Fibroblast of villous mesenchyme (primary cell): ENCODE measurements around the gene DPH6. TPM values are rescaled to one million over a fixed set of nuclear protein-coding genes. Genes with fewer than 3 reads are reported as not detected.
"Not testable (repeated sequence)": the region's sequence is repeated elsewhere in the genome, so short reads cannot be mapped to it uniquely, and the experiment has no call there.

Source experiments
- DNase-seq: peaks from one replicate; pipeline ENCODE4 v3.0.0-alpha.2; 2010; ENCODE audit warnings: low read depth
- H3K4me3 ChIP-seq: 2 replicates; pipeline ENCODE4 v1.5.1; 2011; ENCODE audit warnings: low read depth, mild to moderate bottlenecking, low read length
- total RNA-seq: library from RNA; depleted of rRNA; stranded (reverse); fragments of >200 nt; gene quantifications from 2 replicates; pipeline ENCODE4 v1.2.3, GENCODE V29; 2012
- TF ChIP-seq, protein P1 (sequence below): IDR thresholded peaks from 2 replicates; pipeline ENCODE4 v1.5.1; 2012; ENCODE audit warnings: low read depth, mild to moderate bottlenecking, low read length; ENCODE audit not compliant: insufficient read depth

DPH6 gene, protein sequence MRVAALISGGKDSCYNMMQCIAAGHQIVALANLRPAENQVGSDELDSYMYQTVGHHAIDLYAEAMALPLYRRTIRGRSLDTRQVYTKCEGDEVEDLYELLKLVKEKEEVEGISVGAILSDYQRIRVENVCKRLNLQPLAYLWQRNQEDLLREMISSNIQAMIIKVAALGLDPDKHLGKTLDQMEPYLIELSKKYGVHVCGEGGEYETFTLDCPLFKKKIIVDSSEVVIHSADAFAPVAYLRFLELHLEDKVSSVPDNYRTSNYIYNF
- total RNA-seq = 13.8 and 15.8 TPM in 2 replicates

DNA sequence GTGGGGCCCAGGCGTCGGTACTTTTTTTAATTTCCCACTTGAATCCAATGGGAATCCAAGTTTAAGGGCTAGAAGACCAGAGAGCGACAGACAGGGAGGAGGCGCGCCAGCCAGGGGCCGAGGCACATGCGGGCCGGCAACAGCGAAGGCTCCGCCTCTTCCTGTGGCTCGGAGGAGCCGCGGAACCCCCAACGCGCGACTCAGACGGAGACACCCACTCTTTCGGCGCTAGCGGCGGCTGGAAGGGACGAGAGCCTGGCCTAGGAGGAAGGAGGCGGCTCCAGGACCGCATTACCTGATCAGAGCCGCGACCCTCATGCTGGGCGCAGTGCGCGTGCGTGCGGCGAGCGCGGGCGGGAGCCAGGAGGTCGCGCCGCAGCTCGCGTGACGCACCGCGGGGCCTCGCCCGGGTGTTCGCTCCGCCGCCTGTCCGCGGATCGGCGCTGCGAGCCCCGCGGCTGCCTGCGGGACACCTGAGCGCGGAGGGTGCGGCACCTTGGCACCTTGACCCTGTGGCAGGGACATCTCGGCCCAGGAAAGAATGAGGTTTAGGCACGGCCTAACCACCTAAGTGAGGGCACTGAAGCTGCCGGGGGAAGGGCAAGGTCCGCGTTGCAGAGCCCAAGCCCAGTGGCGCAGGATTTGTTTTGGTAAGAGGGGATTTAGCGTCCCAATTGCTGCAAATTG lies at the start of gene DPH6:
Gene DPH6 (minus strand): TSS at position 342 of the 687 bp plus-strand sequence. CDS start 24 bp downstream, at position 318.
- DNase-seq = peak; percentile 86
- TF ChIP-seq, protein P1, sequence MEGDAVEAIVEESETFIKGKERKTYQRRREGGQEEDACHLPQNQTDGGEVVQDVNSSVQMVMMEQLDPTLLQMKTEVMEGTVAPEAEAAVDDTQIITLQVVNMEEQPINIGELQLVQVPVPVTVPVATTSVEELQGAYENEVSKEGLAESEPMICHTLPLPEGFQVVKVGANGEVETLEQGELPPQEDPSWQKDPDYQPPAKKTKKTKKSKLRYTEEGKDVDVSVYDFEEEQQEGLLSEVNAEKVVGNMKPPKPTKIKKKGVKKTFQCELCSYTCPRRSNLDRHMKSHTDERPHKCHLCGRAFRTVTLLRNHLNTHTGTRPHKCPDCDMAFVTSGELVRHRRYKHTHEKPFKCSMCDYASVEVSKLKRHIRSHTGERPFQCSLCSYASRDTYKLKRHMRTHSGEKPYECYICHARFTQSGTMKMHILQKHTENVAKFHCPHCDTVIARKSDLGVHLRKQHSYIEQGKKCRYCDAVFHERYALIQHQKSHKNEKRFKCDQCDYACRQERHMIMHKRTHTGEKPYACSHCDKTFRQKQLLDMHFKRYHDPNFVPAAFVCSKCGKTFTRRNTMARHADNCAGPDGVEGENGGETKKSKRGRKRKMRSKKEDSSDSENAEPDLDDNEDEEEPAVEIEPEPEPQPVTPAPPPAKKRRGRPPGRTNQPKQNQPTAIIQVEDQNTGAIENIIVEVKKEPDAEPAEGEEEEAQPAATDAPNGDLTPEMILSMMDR = no peak

DNA sequence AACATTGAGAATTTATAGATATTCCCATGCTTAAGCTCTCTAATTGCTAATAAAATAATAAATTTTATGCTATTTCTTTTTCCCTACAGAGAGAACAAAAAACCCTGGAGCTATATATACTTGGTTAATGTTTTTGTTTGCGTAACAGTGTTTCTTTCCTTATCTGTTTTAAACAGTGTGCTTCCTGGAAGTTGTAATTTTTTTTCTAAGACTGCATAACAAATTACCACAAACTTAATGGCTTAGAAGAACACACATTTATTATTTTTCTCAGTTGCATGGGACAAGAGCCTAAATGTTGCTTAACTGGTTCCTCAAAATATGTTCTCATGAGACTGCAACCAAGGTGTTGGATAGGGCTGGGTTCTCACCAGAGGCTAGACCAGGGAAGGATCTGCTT lies 49.7 kb upstream of the DPH6 start:
- peak; percentile 58 for DNase-seq
- TF ChIP-seq, protein P1 = no peak
- no peak overlapping the region for H3K4me3 ChIP-seq

More for the DNA sequence above, at the start of gene DPH6:
- peak within 1 kb of the TSS; percentile 78 for H3K4me3 ChIP-seq

DNA sequence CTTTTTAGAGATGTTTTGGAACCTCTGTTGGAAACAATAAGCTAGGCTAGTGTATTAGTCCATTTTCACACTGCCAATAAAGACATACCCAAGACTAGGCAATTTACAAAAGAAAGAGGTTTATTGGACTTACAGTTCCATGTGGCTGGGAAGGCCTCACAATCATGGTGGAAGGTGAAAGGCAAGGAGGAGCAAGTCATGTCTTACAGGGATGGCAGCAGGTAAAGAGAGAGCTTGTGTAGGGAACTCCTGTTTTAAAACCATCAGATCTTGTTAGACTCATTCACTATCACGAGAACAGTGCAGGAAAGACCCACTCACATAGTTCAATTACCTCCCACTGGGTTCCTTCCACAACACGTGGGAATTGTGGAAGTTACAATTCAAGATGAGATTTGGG lies 46.0 kb upstream of the DPH6 start:
- H3K4me3 ChIP-seq, DNase-seq: not testable (repeated sequence)

DNA sequence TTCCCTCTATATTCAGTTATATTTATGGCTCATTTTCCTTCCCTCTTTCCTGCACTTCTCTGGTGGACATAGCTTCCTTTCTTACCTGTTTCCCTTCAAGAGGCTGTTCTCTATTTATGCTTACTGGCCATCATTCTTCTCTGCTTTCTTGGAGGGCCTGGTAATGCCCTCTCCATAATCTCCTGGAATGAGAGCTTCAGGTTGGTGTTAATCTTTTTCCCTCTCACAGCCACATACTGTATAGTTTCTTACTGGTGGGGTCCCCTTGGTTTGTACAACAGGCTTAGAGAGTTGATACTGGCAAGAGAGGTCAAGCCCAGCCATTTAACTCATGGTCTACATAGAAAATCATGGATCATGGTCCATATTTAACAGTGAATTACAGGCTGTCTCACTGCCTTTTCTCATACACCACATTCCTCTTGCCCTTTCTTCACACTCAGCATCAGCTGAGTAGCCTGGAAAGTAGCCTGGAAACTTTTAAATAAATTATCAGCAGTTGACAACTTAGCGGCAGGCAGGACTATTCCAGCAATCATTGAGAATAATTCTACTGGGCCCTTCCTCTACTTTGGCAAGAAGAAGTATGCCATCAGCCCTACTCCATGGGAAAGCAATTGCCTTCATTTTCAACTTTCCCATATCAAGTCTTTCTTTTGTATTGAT lies 38.0 kb upstream of the DPH6 start:
- H3K4me3 ChIP-seq = no peak overlapping the region
- DNase-seq = peak; percentile 33
- TF ChIP-seq, protein P1 = no peak

DNA sequence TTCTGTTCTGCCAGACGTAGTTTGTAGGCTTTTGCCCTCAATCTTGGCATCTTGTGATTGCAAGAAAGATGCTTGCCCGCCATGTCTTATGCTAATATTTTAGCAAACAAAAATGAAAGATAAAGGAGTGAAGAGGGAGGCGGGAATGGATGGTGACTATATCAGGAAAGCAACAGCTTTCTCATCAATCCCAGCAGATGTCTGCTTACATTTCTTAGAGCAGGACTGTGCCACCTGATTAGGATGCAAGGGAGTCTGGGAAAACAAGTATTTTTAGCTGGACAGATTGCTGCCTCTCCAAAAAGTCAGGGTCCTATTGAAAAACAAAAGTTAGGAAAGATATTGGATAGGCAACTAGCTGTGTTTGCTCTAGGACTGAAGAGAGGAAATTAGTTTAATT lies 34.6 kb upstream of the DPH6 start:
- TF ChIP-seq, protein P1 = no peak
- no peak overlapping the region for H3K4me3 ChIP-seq

DNA sequence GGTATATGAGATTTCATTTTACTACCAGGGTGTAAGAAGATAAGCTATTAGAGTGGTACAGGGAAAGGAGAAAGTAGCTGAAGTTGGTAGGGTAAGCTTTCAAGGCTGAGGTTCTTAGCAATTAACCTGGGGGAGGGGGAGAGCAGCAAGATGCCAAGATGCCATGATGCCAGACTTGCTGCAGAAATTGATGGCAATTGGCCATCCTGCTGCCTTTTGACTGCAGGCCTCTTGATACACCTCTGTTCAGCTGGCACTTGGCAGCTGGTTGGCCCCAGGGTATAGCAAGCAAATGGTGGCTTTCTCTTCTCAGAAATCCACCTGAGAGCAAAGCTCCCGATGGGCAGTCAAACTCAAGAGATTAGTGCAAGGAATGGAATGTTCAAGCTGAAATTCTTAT lies 21.4 kb upstream of the DPH6 start:
- no peak for DNase-seq
- no peak overlapping the region for H3K4me3 ChIP-seq
- TF ChIP-seq, protein P1 = no peak

More for the DNA sequence above, 34.6 kb upstream of the DPH6 start:
- DNase-seq = no peak

DNA sequence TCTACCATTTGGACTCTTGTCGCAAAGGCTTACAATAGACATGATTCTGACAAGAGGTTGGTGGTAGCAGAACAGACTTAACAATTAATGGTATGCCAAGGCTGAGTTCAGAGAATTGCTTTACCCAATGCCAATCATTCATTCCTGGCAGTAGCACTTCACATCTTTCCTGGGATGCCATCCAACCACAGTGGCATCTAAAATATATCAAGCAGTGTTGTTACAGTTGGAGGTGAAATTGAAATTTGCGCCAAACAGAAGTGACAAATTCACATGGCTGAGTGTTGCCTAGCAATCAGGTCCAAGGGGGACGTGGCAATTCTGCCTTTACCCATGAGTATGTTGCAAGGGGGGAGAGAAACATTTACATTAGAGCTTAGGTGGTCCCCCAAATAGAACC lies 21.0 kb upstream of the DPH6 start:
- TF ChIP-seq, protein P1 = no peak

More for the DNA sequence above, 21.0 kb upstream of the DPH6 start:
- no peak for DNase-seq
- no peak overlapping the region for H3K4me3 ChIP-seq
